Measurements from ENCODE around the gene KMT5B. TPM values are rescaled to one million over a fixed set of nuclear protein-coding genes. Genes with fewer than 3 reads are reported as not detected.

Gene KMT5B
- total and polyA plus RNA-seq, 2 of the 13 experiments (the other 11 are each of a cell fraction or from before 2014, with no cell fraction given), result 17.6 to 23.7 TPM

GRCh38 chr11:68116126-68116525, 97.0 kb downstream of the KMT5B start (continued):
- TF ChIP-seq, protein P1, sequence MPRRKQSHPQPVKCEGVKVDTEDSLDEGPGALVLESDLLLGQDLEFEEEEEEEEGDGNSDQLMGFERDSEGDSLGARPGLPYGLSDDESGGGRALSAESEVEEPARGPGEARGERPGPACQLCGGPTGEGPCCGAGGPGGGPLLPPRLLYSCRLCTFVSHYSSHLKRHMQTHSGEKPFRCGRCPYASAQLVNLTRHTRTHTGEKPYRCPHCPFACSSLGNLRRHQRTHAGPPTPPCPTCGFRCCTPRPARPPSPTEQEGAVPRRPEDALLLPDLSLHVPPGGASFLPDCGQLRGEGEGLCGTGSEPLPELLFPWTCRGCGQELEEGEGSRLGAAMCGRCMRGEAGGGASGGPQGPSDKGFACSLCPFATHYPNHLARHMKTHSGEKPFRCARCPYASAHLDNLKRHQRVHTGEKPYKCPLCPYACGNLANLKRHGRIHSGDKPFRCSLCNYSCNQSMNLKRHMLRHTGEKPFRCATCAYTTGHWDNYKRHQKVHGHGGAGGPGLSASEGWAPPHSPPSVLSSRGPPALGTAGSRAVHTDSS (CRISPR knock-in tag; conservative IDR thresholded peaks at IDR 0.05), result no peak
- no peak for TF ChIP-seq TARDBP (CRISPR knock-in tag; IDR thresholded peaks at IDR 0.05)

- TF ChIP-seq RBM22 (optimal IDR thresholded peaks at IDR 0.05; ENCODE audit: low read length) (peak; percentile 50), ZBTB33 (CRISPR knock-in tag; IDR thresholded peaks at IDR 0.05) (no peak), RBFOX2 (IDR thresholded peaks at IDR 0.05; ENCODE audit: low read depth, low read length) (peak; percentile 41; the same call in 1 of the 2 replicates)
- POLR2A ChIA-PET, result interaction anchor here (0.7 kb wide), 1 partner anchor 16 kb away, joined by 4 read pairs; no protein-coding TSS in a partner anchor
- in situ Hi-C loops (cut with HindIII; ENCODE audit: extremely low pct_ligation_motif_present, low pct_unique_long_range_greater_than_20kb) (no loop called here), intact Hi-C loops (cut with micrococcal nuclease; ENCODE audit: unreplicated experiment) (no loop called here)
- H3K4me3 ChIP-seq (replicated peaks in 1 of 3; ENCODE audit: insufficient read depth in 1 of 3, low read depth in 2 of 3, low read length in 3 of 3), result no peak overlapping the region
- H3K79me2 ChIP-seq (ENCODE audit: insufficient read depth, low read length), result peaks cover 96% of the 10 kb centered on the region
- H3K9me3 ChIP-seq (ENCODE audit: low read length), result no peaks in the 10 kb centered on the region
- WGBS (ENCODE audit: low lambda C conversion rate), result 88% methylated on average over 1 of the region's 1 CpG
- no peak for ATAC-seq
- no peak overlapping the region for H2AFZ ChIP-seq (ENCODE audit: low read length)
- no peak overlapping the region for H3K27ac ChIP-seq (ENCODE audit: extremely low read length, insufficient read depth, low read length)
- H3K4me2 ChIP-seq (ENCODE audit: low read depth, low read length), result peak overlapping the region; percentile 29; the same call in 1 of the 2 replicates
- DNase-seq (ENCODE audit: low spot score), result no peak
- BruUV-seq (replicated peaks), result no TSS peak
- peaks cover 9 to 41% of the 10 kb centered on the region in 2 experiments; a peak in 4 of 5 replicates for H3K36me3 ChIP-seq (replicated peaks in 1 of 2; ENCODE audit: control insufficient read depth in 1 of 2, insufficient read depth in 2 of 2, low read length in 2 of 2)
- H3K4me1 ChIP-seq (ENCODE audit: insufficient read depth, low read length), result peaks cover 73% of the 10 kb centered on the region
- H3K27me3 ChIP-seq (ENCODE audit: control insufficient read depth in 1 of 2, insufficient read depth in 2 of 2, low read length in 2 of 2), result no peaks in the 10 kb centered on the region; a peak in 1 of 5 replicates
- peaks cover 70% of the 10 kb centered on the region for H4K20me1 ChIP-seq (ENCODE audit: insufficient read depth, low read length)
- CTCF ChIA-PET (ENCODE audit: low intra/inter-chr PET ratio, low total read pairs), result no interaction called here
- H3K9ac ChIP-seq (ENCODE audit: insufficient read depth, low read depth, low read length), result no peak overlapping the region
- no peak for FAIRE-seq
Measured at GRCh38 chr11:68115285-68115684, 97.8 kb downstream of the KMT5B start.

Measured in HepG2 (cell line).